H1 (cell line): ENCODE measurements around the gene CYP27C1. TPM values are rescaled to one million over a fixed set of nuclear protein-coding genes. Genes with fewer than 3 reads are reported as not detected.

Experiments
- CTCF ChIA-PET: fragments of 300-600 bp; sonication (Branson Sonifier 250); formaldehyde crosslinking; loops from one replicate; lab custom pipeline; 2021; ENCODE audit not compliant: partially characterized antibody; lab: Charles Lee
- POLR2A ChIA-PET: fragments of 300-600 bp; sonication (Branson Sonifier 250); formaldehyde crosslinking; loops from one replicate; lab custom pipeline; 2021; ENCODE audit warnings: inconsistent platforms; ENCODE audit not compliant: partially characterized antibody; lab: Charles Lee
- DNase-seq, 2 experiments: peaks; one replicate each; pipeline versions ENCODE4 v3.0.0 to v3.0.0-alpha.2; 2010 to 2022; ENCODE audit warnings: low spot score in 2 of 2, low read depth in 1 of 2, mixed read lengths in 1 of 2
- FAIRE-seq: peaks from 2 replicates; lab custom pipeline; 2011; peaks lifted over from hg19 to GRCh38; lab: Jason Lieb, UNC
- H2AFZ ChIP-seq: 2 replicates; pipeline ENCODE4 v1.8.1; 2012; ENCODE audit warnings: low read length, inconsistent platforms
- H2AK5ac ChIP-seq: 2 replicates; pipeline ENCODE4 v1.6.1; 2013; ENCODE audit warnings: low read depth, low read length
- H2BK120ac ChIP-seq: replicated peaks from 2 replicates; pipeline ENCODE3; 2013; ENCODE audit warnings: low read depth, low read length, inconsistent platforms
- H2BK12ac ChIP-seq: 2 replicates; pipeline ENCODE4 v1.6.1; 2013; ENCODE audit warnings: low read depth, low read length
- H2BK15ac ChIP-seq: 2 replicates; pipeline ENCODE4 v1.6.1; 2013; ENCODE audit warnings: low read length
- H2BK20ac ChIP-seq: 2 replicates; pipeline ENCODE4 v1.6.1; 2013; ENCODE audit warnings: low read length
- H2BK5ac ChIP-seq: 2 replicates; pipeline ENCODE4 v1.6.1; 2013; ENCODE audit warnings: low read depth, low read length
- H3K14ac ChIP-seq: 2 replicates; pipeline ENCODE4 v1.6.1; 2013; ENCODE audit warnings: inconsistent platforms; ENCODE audit not compliant: insufficient read length
- H3K18ac ChIP-seq: 2 replicates; pipeline ENCODE4 v1.6.1; 2013; ENCODE audit warnings: low read length; ENCODE audit errors: extremely low read depth
- H3K23ac ChIP-seq: 2 replicates; pipeline ENCODE4 v1.6.1; 2013; ENCODE audit warnings: inconsistent platforms; ENCODE audit not compliant: insufficient read length
- H3K23me2 ChIP-seq: 2 replicates; pipeline ENCODE4 v1.6.1; 2013; ENCODE audit warnings: low read depth, low read length
- H3K27ac ChIP-seq: 2 replicates; pipeline ENCODE4 v1.6.1; 2011; ENCODE audit warnings: low read depth, low read length, inconsistent platforms
- H3K27me3 ChIP-seq, 4 experiments: replicated peaks in 1 of 4; 1 replicate in 1 of 4; 2 replicates in 3 of 4; pipeline versions ENCODE4 v1.6.1 to v1.8.1; 2011 to 2013; ENCODE audit warnings: low read length in 3 of 4, mild to moderate bottlenecking in 3 of 4, inconsistent platforms in 2 of 4, mixed read lengths in 2 of 4, moderate library complexity in 1 of 4; ENCODE audit not compliant: control insufficient read depth in 3 of 4, insufficient read depth in 3 of 4; ENCODE audit errors: extremely low read depth in 1 of 4
- H3K36me3 ChIP-seq, 4 experiments: 2 replicates each; pipeline versions ENCODE4 v1.6.1 to v1.8.1; 2011 to 2013; ENCODE audit warnings: mild to moderate bottlenecking in 4 of 4, low read length in 3 of 4, moderate library complexity in 2 of 4, control low read depth in 1 of 4, inconsistent platforms in 1 of 4; ENCODE audit not compliant: insufficient read depth in 4 of 4, control insufficient read depth in 2 of 4
- H3K4ac ChIP-seq: replicated peaks from 2 replicates; pipeline ENCODE3; 2013; ENCODE audit warnings: low read length, low read depth, mixed read lengths, inconsistent platforms; ENCODE audit not compliant: insufficient read length
- H3K4me1 ChIP-seq, 4 experiments: replicated peaks in 1 of 4; 1 replicate in 1 of 4; 2 replicates in 3 of 4; pipeline versions ENCODE4 v1.6.1 to v1.8.1; 2011 to 2013; ENCODE audit warnings: low read length in 3 of 4, inconsistent platforms in 2 of 4, mixed read lengths in 1 of 4; ENCODE audit not compliant: insufficient read depth in 4 of 4, control insufficient read depth in 3 of 4
- H3K4me2 ChIP-seq, 2 experiments: 2 replicates each; pipeline versions ENCODE4 v1.6.1 to v1.8.1; 2011 to 2013; ENCODE audit warnings: low read depth in 2 of 2, low read length in 2 of 2, control low read depth in 1 of 2, inconsistent platforms in 1 of 2, mild to moderate bottlenecking in 1 of 2; ENCODE audit not compliant: insufficient read depth in 1 of 2
- H3K4me3 ChIP-seq, 4 experiments: fragments of 200-600, 300-600 bp in 1 of 4; sonication (generic), shearing (Covaris generic), sonication (Bioruptor Twin) in 1 of 4; 2 replicates each; pipeline versions ENCODE4 v1.5.1 to v1.8.1; 2011 to 2016; ENCODE audit warnings: low read length in 4 of 4, low read depth in 3 of 4, control low read depth in 2 of 4, inconsistent platforms in 2 of 4, mild to moderate bottlenecking in 2 of 4, mixed read lengths in 1 of 4, moderate library complexity in 1 of 4; ENCODE audit not compliant: insufficient read depth in 2 of 4; ENCODE audit errors: extremely low read depth in 1 of 4
- H3K56ac ChIP-seq: replicated peaks from 2 replicates; pipeline ENCODE3; 2013; ENCODE audit warnings: low read depth, mild to moderate bottlenecking, mixed read lengths, low read length, inconsistent platforms; ENCODE audit not compliant: insufficient read length
- H3K79me1 ChIP-seq: 2 replicates; pipeline ENCODE4 v1.6.1; 2013; ENCODE audit warnings: low read depth, low read length, control low read depth
- H3K79me2 ChIP-seq, 2 experiments: 2 replicates each; pipeline versions ENCODE4 v1.6.1 to v1.8.1; 2012 to 2013; ENCODE audit warnings: low read length in 2 of 2, mild to moderate bottlenecking in 2 of 2, inconsistent platforms in 1 of 2; ENCODE audit not compliant: insufficient read depth in 2 of 2, control insufficient read depth in 1 of 2
- H3K9ac ChIP-seq, 4 experiments: replicated peaks in 1 of 4; 1 replicate in 1 of 4; 2 replicates in 3 of 4; pipeline versions ENCODE4 v1.6.1 to v1.8.1; 2011 to 2013; ENCODE audit warnings: low read depth in 3 of 4, low read length in 3 of 4, control low read depth in 2 of 4, mild to moderate bottlenecking in 2 of 4, moderate library complexity in 2 of 4, inconsistent platforms in 1 of 4; ENCODE audit errors: extremely low read depth in 1 of 4
- H3K9me3 ChIP-seq, 2 experiments: 2 replicates each; pipeline versions ENCODE4 v1.6.1 to v1.8.1; 2012 to 2013; ENCODE audit warnings: mild to moderate bottlenecking in 2 of 2, moderate library complexity in 2 of 2, control low read depth in 1 of 2, inconsistent platforms in 1 of 2, low read depth in 1 of 2, low read length in 1 of 2, mixed read lengths in 1 of 2; ENCODE audit not compliant: insufficient read depth in 2 of 2
- H4K20me1 ChIP-seq, 2 experiments: replicated peaks in 1 of 2; 2 replicates each; pipeline versions ENCODE3 to v1.8.1; 2011 to 2013; ENCODE audit warnings: inconsistent platforms in 2 of 2, low read length in 2 of 2, mild to moderate bottlenecking in 1 of 2; ENCODE audit not compliant: insufficient read depth in 2 of 2, control insufficient read depth in 1 of 2
- H4K5ac ChIP-seq: 2 replicates; pipeline ENCODE4 v1.6.1; 2013; ENCODE audit warnings: low read length, low read depth, mixed read lengths, inconsistent platforms; ENCODE audit not compliant: insufficient read length
- H4K8ac ChIP-seq: 2 replicates; pipeline ENCODE4 v1.8.0; 2013; ENCODE audit warnings: mild to moderate bottlenecking, moderate library complexity, low read length, inconsistent platforms; ENCODE audit not compliant: insufficient read depth; ENCODE audit errors: extremely low read depth
- H4K91ac ChIP-seq: replicated peaks from 2 replicates; pipeline ENCODE3; 2013; ENCODE audit warnings: low read length, mixed read lengths, inconsistent platforms; ENCODE audit not compliant: insufficient read length
- CHD2 ChIP-seq: IDR thresholded peaks from 2 replicates; pipeline ENCODE4 v1.6.1; 2012; ENCODE audit warnings: low read length, improper control_type of control experiment
- CTBP2 ChIP-seq: IDR thresholded peaks from 2 replicates; pipeline ENCODE4 v1.7.0; 2011; ENCODE audit warnings: borderline replicate concordance, mild to moderate bottlenecking, moderate library complexity, mixed read lengths, low read length; ENCODE audit not compliant: insufficient read depth, insufficient read length
- FOSL1 ChIP-seq: IDR thresholded peaks from 2 replicates; pipeline ENCODE4 v1.6.1; 2011; ENCODE audit warnings: mild to moderate bottlenecking, low read depth, low read length, moderate library complexity; ENCODE audit not compliant: insufficient read depth
- TBP ChIP-seq: IDR thresholded peaks from 2 replicates; pipeline ENCODE4 v1.6.1; 2011; ENCODE audit warnings: low read depth, low read length, improper control_type of control experiment
- WGBS, 2 experiments: shearing (Covaris generic) in 1 of 2; methylation state at CpG; one replicate each; pipeline versions ENCODE4 v1.1.6 to v1.1.7; 2013 to 2015; ENCODE audit warnings: low lambda C conversion rate in 2 of 2, mixed read lengths in 2 of 2, inconsistent platforms in 1 of 2, low coverage in 1 of 2, missing lambda C conversion rate in 1 of 2; ENCODE audit not compliant: insufficient replicate concordance in 2 of 2, insufficient coverage in 1 of 2, insufficient read length in 1 of 2; ENCODE audit errors: extremely low coverage in 1 of 2, missing lambda C conversion rate in 1 of 2; 5-methylcytosine and 5-hydroxymethylcytosine counted together
- polyA plus RNA-seq, 7 experiments: library from polyadenylated mRNA; depleted of rRNA in 3 of 7; stranded (reverse) in 5 of 7; unstranded in 2 of 7; fragments of >200 nt in 5 of 7; fragments of 200-250 nt in 2 of 7; gene quantifications; 1 replicate in 5 of 7; 2 replicates in 1 of 7; 4 replicates in 1 of 7; pipeline versions ENCODE4 v1.2.1 to v1.2.3, GENCODE V29; 2011 to 2013; ENCODE audit warnings: missing spikeins in 2 of 7, mixed read lengths in 2 of 7
- total RNA-seq: library from RNA; stranded (reverse); fragmentation: NEBNext Ultra II Directional; extraction: Animal tissue kit (Norgen Biotek cat#: 25700); gene quantifications from 2 replicates; pipeline ENCODE4 v1.2.1, GENCODE V29; 2021

The CYP27C1 gene
- total and polyA plus RNA-seq, 2 of the 8 experiments (the other 6 are each of a cell fraction or from before 2014, with no cell fraction given): 1.3 to 3.2 TPM

DNA sequence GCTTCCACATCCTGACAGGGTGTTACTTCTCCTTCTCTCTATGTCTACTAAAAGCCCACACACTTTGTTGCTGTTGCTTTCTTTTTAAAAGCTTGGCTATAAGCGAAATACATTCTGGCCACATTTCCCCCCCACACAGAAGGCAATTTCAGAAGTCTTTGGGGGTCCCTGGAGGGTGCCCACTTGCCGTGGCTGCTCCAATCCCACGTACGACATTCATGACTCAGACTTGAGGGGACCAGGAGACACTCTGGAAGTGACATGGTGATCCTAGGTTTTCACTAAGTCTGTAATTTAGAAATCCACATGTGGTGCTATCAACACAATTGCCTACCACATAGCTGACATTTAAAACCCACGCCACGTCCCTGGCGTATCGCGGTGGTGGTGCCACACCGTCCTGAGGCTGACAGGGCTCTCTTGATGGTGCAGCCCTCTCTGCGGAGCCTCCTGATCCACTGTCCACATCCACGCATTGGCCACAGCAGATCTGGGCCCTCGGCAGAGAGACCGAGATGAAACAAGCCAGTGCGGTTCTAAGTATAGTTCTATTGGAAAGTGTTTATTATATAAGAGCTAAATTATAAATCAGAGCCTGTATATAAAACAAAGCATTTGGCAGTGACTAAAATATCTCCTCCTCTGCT, 42.4 kb downstream of the CYP27C1 start:
- no peak overlapping the region for H2BK5ac ChIP-seq
- H2AK5ac ChIP-seq: no peak overlapping the region
- no peak overlapping the region for H3K14ac ChIP-seq
- no peaks in the 10 kb centered on the region for H4K20me1 ChIP-seq
- H3K23me2 ChIP-seq: no peaks in the 10 kb centered on the region
- H3K56ac ChIP-seq: no peak overlapping the region
- no peak overlapping the region for H3K27ac ChIP-seq
- no peaks in the 10 kb centered on the region for H3K36me3 ChIP-seq
- H3K18ac ChIP-seq: no peak overlapping the region
- no peak overlapping the region for H4K91ac ChIP-seq
- ChIA-PET POLR2A (no interaction called here), CTCF (interaction anchor here (1.2 to 3.8 kb wide), 5 partner anchors 13 to 107 kb away, joined by 3 to 12 read pairs (median 4); partner anchors contain the start of gene BIN1)
- H3K4me2 ChIP-seq: no peak overlapping the region
- H4K5ac ChIP-seq: no peak overlapping the region
- no peak overlapping the region for H3K4me3 ChIP-seq
- no peak overlapping the region for H3K23ac ChIP-seq
- H2BK120ac ChIP-seq: no peak overlapping the region
- no peak overlapping the region for H2AFZ ChIP-seq
- H2BK12ac ChIP-seq: no peak overlapping the region
- H3K4me1 ChIP-seq: peaks cover 0 to 6% (median 3%) of the 10 kb centered on the region in 4 experiments; a peak in 4 of 7 replicates
- FAIRE-seq (no peak), DNase-seq (no peak)
- no peaks in the 10 kb centered on the region; a peak in 1 of 4 replicates for H3K9me3 ChIP-seq
- no peak overlapping the region for H3K9ac ChIP-seq
- H3K27me3 ChIP-seq: no peaks in the 10 kb centered on the region; a peak in 1 of 7 replicates
- H2BK15ac ChIP-seq: no peak overlapping the region
- no peaks in the 10 kb centered on the region for H3K79me2 ChIP-seq
- H2BK20ac ChIP-seq: no peak overlapping the region
- H3K79me1 ChIP-seq: no peaks in the 10 kb centered on the region
- 92% methylated on average over 15 of the region's 15 CpGs; no CpG with 5 or more reads in 1 of the 2 experiments for WGBS, 2 experiments
- no peak overlapping the region for H4K8ac ChIP-seq
- no peak overlapping the region for H3K4ac ChIP-seq
- TF ChIP-seq TBP (no peak), CHD2 (no peak), FOSL1 (no peak), CTBP2 (no peak)
